DOHH2 (cell line): Measurements from ENCODE around the gene SPDYE17.
"Not testable (repeated sequence)": the region's sequence is repeated elsewhere in the genome, so short reads cannot be mapped to it uniquely, and the experiment has no call there.

Experiments used
- EZH2phosphoT487 ChIP-seq: fragments of 200-600 bp; sonication (generic); IDR thresholded peaks from 2 replicates; pipeline ENCODE4 v1.6.1; 2017; ENCODE audit warnings: borderline replicate concordance, mild to moderate bottlenecking, antibody characterized with exemption, low read length, moderate library complexity, mixed read lengths
- TF ChIP-seq, protein P1 (sequence below): fragments of 200-600 bp; sonication (generic); IDR thresholded peaks from one replicate; pipeline ENCODE4 v1.5.1; 2014; ENCODE audit warnings: antibody characterized with exemption, mild to moderate bottlenecking, low read depth, low read length; ENCODE audit not compliant: poor library complexity, severe bottlenecking

DNA sequence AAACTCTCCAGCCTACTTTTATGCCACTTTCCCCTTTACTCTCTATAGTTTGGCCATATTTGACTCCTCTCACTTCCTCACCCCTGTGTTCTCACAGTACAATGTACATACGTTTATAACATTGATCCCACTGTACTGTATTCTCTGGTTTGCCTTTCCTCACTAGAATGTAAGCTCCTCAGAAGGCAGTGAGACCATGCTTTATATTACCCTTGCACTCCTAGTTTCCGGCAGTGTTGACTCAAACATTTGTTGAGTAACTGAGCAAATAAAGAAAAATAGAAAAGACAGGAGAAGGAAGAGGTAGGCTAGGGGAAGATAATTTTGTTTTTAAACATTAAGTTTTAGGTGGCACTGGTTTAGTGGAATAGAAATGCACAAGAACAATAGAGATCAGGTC, 48.1 kb upstream of the SPDYE17 start:
- TF ChIP-seq, protein P1, sequence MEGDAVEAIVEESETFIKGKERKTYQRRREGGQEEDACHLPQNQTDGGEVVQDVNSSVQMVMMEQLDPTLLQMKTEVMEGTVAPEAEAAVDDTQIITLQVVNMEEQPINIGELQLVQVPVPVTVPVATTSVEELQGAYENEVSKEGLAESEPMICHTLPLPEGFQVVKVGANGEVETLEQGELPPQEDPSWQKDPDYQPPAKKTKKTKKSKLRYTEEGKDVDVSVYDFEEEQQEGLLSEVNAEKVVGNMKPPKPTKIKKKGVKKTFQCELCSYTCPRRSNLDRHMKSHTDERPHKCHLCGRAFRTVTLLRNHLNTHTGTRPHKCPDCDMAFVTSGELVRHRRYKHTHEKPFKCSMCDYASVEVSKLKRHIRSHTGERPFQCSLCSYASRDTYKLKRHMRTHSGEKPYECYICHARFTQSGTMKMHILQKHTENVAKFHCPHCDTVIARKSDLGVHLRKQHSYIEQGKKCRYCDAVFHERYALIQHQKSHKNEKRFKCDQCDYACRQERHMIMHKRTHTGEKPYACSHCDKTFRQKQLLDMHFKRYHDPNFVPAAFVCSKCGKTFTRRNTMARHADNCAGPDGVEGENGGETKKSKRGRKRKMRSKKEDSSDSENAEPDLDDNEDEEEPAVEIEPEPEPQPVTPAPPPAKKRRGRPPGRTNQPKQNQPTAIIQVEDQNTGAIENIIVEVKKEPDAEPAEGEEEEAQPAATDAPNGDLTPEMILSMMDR: not testable (repeated sequence)
- not testable (repeated sequence) for TF ChIP-seq EZH2phosphoT487
